Kidney (tissue), 14 donors: ENCODE measurements around the gene GRPEL2. TPM values are rescaled to one million over a fixed set of nuclear protein-coding genes. Genes with fewer than 3 reads are reported as not detected.
A peak's percentile ranks its signal among the peaks of the same experiment; 100 is the strongest.

Source experiments
- DNase-seq, 5 donors: peaks; one replicate each; pipeline ENCODE4 v3.0.0-alpha.2; 2013 to 2020
- FAIRE-seq: peaks from 2 replicates; lab custom pipeline; 2012; peaks lifted over from hg19 to GRCh38; lab: Jason Lieb, UNC
- H3K27ac ChIP-seq, 2 donors: one replicate each; pipeline ENCODE4 v1.7.0; 2013; ENCODE audit warnings: low read depth in 2 of 2, low read length in 2 of 2, inconsistent platforms in 1 of 2
- H3K27me3 ChIP-seq: one replicate; pipeline ENCODE4 v1.7.1; 2013; ENCODE audit warnings: low read length, inconsistent platforms; ENCODE audit not compliant: control insufficient read depth, insufficient read depth
- H3K36me3 ChIP-seq, 3 donors: one replicate each; pipeline versions ENCODE4 v1.7.0 to v1.7.1; 2013; ENCODE audit warnings: low read length in 3 of 3, control low read depth in 1 of 3, inconsistent platforms in 1 of 3; ENCODE audit not compliant: insufficient read depth in 3 of 3, control insufficient read depth in 2 of 3
- H3K4me1 ChIP-seq, 3 donors: one replicate each; pipeline versions ENCODE4 v1.7.0 to v1.7.1; 2013; ENCODE audit warnings: low read length in 3 of 3, inconsistent platforms in 1 of 3, low read depth in 1 of 3; ENCODE audit not compliant: control insufficient read depth in 2 of 3, insufficient read depth in 2 of 3
- H3K4me3 ChIP-seq, 3 donors: one replicate each; pipeline versions ENCODE4 v1.7.0 to v1.8.1; 2013; ENCODE audit warnings: low read length in 3 of 3, control low read depth in 1 of 3, inconsistent platforms in 1 of 3
- H3K9ac ChIP-seq, 3 donors: one replicate each; pipeline versions ENCODE4 v1.7.0 to v1.7.1; 2013; ENCODE audit warnings: low read length in 3 of 3, control low read depth in 1 of 3, inconsistent platforms in 1 of 3
- H3K9me3 ChIP-seq, 3 donors: one replicate each; pipeline versions ENCODE4 v1.7.0 to v1.7.1; 2013; ENCODE audit warnings: low read length in 3 of 3, control low read depth in 1 of 3, inconsistent platforms in 1 of 3; ENCODE audit not compliant: control insufficient read depth in 2 of 3, insufficient read depth in 1 of 3
- intact Hi-C: fragments of 100-400 bp; cut with DNase I; formaldehyde crosslinking; loops from one replicate; pipeline ENCODE4 v1.11.1; 2022
- polyA plus RNA-seq: library from polyadenylated mRNA; stranded (reverse); fragments of 350-450 nt; fragmentation: Illumina TruSeq; extraction: RNeasy Lipid Tissue Mini Kit (QIAGEN cat#74804); gene quantifications from one replicate; pipeline ENCODE4 v1.2.3, GENCODE V29; 2014; ENCODE audit warnings: low read depth, low replicate concordance; ENCODE audit not compliant: insufficient read depth
- total RNA-seq: library from RNA; stranded (reverse); fragmentation: NEBNext Ultra II Directional; extraction: Animal tissue kit (Norgen Biotek cat#: 25700); gene quantifications from one replicate; pipeline ENCODE4 v1.2.1, GENCODE V29; 2021
- TF ChIP-seq, protein P1 (sequence below): IDR thresholded peaks from 3 replicates; pipeline ENCODE4 v1.5.1; 2012; ENCODE audit warnings: mild to moderate bottlenecking, moderate library complexity, borderline replicate concordance; ENCODE audit not compliant: insufficient read depth; ENCODE audit errors: extremely low read depth
- donor health status: control.
- donor health status: control.
- donor health status: control.
- donor health status: control.
- donor health status: control.
- donor health status: DM: yes; HTN: yes; CAD: no.
- donor health status: Normal renal cell carcinoma (clear cell type).

Gene GRPEL2
- total and polyA plus RNA-seq, 2 donors from 2014 or later = 7.6 to 16.9 TPM

DNA sequence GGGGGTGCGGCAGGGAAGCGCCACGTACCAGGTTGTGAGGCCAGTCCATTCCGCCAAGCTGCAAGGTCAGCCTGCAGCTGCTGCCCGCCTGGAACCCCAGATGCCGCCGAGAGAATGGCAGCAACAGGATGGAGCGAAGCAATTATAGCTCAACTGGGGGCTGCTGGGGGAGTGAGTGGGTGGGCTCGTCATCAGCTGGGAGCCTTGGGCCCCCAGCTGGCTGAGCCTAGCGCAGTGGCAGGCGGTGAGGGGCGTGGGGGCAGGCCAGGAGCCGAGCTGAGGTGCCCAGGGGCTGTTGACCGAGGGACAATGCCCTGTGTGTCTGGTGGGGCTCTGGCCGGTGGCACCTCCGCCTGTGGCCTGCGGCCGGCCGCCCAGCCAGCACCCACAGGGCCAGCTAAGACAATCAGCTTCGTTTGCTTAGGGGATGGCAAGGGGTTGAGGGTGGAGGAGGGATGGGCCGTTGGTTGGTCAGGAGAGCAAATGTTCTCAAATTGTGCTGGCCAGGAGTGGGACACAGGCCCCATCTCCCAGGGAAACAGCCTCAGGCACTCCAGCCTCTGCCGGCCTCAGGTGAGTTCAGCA is 34.0 kb downstream of the GRPEL2 start, which contains the start of gene IL17B:
Gene IL17B, minus strand, starts transcription at position 116 of the 585 bp plus-strand sequence. Its CDS starts 67 bp downstream, at position 49.
- no peak within 1 kb of the TSS for H3K9ac ChIP-seq

DNA sequence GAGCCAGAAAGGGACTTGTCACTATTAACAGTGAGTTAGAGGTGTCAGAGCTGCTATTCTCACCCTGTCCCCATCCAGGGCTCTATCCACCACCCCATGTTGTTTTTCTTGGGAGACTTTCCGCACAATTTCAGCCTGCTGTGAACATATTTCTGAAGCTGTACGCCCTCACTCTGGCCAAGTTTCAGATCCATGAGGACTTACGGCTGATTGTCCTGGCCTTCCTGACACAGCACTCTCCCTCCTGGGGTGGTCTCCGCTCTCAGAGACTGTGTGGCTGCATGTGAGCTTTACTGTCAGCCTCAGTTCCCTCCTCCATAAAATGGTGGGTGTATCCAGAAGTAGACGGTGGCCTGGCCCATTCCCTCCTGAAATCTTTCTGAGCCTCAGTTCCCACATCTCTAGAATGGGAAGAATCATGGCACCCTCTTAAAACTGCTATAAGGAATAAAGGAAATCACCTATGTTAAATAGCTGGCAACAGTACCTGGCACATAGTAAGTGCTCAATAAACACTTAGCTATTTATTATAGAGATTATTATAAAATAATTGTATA is 34.6 kb downstream of the GRPEL2 start:
- no peaks in the 10 kb centered on the region for H3K27me3 ChIP-seq
- intact Hi-C loops = loop anchor here (10.0 kb wide), 1 partner anchor 55 kb away; no protein-coding TSS in a partner anchor
- no peak overlapping the region for H3K4me3 ChIP-seq
- H3K36me3 ChIP-seq = no peaks in the 10 kb centered on the region
- TF ChIP-seq, protein P1, sequence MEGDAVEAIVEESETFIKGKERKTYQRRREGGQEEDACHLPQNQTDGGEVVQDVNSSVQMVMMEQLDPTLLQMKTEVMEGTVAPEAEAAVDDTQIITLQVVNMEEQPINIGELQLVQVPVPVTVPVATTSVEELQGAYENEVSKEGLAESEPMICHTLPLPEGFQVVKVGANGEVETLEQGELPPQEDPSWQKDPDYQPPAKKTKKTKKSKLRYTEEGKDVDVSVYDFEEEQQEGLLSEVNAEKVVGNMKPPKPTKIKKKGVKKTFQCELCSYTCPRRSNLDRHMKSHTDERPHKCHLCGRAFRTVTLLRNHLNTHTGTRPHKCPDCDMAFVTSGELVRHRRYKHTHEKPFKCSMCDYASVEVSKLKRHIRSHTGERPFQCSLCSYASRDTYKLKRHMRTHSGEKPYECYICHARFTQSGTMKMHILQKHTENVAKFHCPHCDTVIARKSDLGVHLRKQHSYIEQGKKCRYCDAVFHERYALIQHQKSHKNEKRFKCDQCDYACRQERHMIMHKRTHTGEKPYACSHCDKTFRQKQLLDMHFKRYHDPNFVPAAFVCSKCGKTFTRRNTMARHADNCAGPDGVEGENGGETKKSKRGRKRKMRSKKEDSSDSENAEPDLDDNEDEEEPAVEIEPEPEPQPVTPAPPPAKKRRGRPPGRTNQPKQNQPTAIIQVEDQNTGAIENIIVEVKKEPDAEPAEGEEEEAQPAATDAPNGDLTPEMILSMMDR = no peak
- H3K4me1 ChIP-seq = peaks cover 0 to 10% (median 9%) of the 10 kb centered on the region in 3 donors
- FAIRE-seq (no peak), DNase-seq (peak in 2 of 5 donors; percentile 38 to 89)
- peak overlapping the region in 1 of 2 donors; percentile 41 for H3K27ac ChIP-seq
- no peaks in the 10 kb centered on the region for H3K9me3 ChIP-seq
- no peak overlapping the region for H3K9ac ChIP-seq

More for the DNA sequence above, 34.0 kb downstream of the GRPEL2 start, which contains the start of gene IL17B:
- TF ChIP-seq, protein P1 = no peak
- DNase-seq (no peak), FAIRE-seq (no peak)
- peak within 1 kb of the TSS; percentile 34 to 41 for H3K27ac ChIP-seq
- H3K9me3 ChIP-seq = no peaks in the 10 kb centered on the region
- no peak within 1 kb of the TSS for H3K4me3 ChIP-seq
- H3K27me3 ChIP-seq = no peaks in the 10 kb centered on the region
- H3K4me1 ChIP-seq = peaks cover 0 to 10% (median 9%) of the 10 kb centered on the region in 3 donors
- H3K36me3 ChIP-seq = no peaks in the 10 kb centered on the region
- intact Hi-C loops = loop anchor here (10.0 kb wide), 1 partner anchor 56 kb away; no protein-coding TSS in a partner anchor

DNA sequence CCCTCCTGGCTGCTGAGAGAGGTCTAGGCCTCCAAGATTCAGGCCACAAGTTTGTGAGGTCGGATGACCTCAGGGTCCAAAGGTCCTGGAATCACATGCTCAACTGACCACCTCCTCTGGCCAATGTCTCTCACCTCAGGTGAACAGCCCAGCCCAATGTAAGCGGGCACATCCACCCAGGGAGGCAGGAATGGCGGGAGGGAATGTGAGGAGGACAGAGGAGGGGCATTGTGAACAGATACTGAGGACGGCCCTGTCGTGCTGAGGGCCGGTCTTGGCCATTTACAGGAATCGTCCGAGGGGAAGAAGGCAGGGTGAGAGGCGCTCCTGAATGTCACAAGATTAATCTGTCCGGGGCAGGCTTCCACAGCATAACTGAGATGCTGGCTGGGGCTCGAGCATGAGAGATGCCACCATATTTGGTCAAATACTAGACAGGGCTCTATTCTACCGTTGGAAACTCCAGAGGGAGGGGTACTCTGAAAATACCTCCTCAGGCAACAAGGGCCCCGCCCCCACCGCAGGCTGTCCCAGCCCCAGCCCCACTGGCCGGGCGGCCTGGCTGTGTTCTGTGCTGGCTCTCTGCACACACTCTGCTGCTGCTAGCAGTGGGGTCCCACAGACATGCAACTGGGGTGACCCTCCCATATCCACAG is 35.3 kb downstream of the GRPEL2 start:
- H3K9ac ChIP-seq = peak overlapping the region in 1 of 3 donors; percentile 26
- FAIRE-seq (no peak), DNase-seq (peak in 1 of 5 donors; percentile 95)
- no peak overlapping the region for H3K4me3 ChIP-seq
- H3K27me3 ChIP-seq = no peaks in the 10 kb centered on the region
- no peaks in the 10 kb centered on the region for H3K9me3 ChIP-seq
- H3K27ac ChIP-seq = peak overlapping the region; percentile 53 to 79
- peaks cover 0 to 10% (median 9%) of the 10 kb centered on the region in 3 donors for H3K4me1 ChIP-seq
- intact Hi-C loops = no loop called here
- no peaks in the 10 kb centered on the region for H3K36me3 ChIP-seq
- TF ChIP-seq, protein P1 = no peak
